NCI-H187 treated with DMSO at 0.1 percent for 48 hours (cell line): Measurements from ENCODE around the gene DXO.
"Not testable (repeated sequence)": the region's sequence is repeated elsewhere in the genome, so short reads cannot be mapped to it uniquely, and the experiment has no call there.

Source experiments
- DNase-seq: peaks from one replicate; lab custom pipeline; 2025; lab: John Stamatoyannopoulos, UW

The DXO gene

DNA sequence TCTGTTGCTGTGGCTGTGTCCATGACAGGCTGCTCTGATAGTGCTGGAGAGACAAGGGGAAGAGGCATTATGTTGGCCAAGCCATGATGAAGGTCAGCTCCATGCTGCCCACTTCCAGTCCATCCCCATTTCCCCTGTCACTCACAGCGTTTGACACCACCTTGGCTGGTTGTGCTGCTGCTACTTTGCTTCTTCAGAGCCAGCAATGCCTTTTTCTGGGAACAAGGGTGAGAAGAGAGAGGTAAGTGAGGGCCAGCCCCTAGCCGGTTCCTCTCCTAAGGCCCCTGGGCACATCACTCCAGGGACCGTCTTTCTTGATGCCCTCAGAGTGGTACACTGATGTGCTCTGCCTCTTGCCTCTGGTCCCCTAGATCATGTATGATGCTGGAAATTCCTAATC, 15.1 kb downstream of the DXO start:
- DNase-seq: no peak

DNA sequence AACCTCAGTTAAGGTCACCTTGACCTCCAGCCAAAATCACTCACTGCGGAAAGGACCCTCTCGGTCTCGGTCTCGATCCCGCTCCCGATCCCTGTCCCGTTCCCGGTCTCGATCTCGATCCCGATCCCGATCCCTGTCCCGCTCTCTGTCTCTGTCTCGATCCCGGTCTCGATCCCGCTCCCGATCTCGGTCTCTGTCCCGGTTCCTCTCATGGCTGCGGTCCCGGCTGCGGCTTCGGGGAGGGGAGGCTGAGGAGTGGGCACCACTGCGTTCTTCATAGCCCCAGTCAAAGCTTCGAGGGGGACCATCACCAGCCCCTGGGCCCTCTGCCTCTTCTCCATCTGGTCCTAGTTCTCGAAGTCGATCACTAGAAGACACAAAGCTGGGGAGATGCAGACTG, 17.4 kb downstream of the DXO start:
- no peak for DNase-seq

DNA sequence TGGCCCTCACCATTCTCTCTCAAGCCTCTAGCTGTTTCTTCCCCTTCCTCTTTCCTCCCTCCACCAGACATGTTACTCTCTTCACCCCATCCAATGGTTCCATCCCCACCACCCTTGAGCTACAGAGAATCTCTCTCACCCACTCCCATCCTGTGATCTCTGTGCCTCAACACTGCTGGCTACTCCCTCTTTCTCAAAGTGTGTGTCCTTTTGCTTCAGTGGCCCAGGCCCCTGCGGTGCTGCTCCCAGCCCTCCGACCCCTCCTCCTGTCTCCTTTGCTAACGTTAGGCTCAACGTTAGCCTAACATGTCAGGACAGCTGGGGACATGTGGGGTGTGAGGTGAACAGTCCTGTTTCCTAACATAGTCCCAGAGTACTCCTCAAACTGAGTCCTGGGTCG, 19.0 kb downstream of the DXO start:
- DNase-seq: no peak

DNA sequence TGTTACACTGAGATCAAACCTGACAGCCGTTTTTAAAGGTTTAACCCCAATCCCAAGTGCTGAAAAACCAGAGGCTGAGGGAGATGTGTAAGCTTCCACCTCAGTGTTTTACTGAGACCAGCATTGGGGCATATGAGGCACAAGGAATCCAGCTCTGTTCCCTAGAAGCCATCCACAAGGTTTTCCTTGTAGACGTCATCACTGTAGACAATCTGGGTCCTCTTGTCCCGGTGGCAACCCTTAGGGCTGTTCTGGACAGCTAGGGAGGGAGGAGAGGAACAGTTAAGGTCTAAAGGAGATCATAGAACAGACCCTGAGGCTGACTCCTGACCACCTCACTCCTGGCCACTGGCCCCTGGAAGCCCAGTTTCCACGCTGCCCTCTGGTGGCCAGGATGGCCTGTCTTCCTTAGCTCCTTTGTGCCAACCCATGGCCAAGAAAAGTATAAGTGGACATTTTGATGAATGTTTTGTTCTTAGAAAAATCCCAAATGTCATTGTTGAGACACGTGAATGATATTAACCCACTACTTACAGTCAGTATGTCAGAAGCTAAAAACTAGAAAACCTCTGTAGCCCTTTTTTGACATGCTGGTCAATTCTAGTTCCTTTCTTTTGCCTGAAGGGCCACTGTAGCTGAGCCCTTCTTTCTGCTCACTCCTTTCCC, 19.7 kb downstream of the DXO start:
- no peak for DNase-seq

DNA sequence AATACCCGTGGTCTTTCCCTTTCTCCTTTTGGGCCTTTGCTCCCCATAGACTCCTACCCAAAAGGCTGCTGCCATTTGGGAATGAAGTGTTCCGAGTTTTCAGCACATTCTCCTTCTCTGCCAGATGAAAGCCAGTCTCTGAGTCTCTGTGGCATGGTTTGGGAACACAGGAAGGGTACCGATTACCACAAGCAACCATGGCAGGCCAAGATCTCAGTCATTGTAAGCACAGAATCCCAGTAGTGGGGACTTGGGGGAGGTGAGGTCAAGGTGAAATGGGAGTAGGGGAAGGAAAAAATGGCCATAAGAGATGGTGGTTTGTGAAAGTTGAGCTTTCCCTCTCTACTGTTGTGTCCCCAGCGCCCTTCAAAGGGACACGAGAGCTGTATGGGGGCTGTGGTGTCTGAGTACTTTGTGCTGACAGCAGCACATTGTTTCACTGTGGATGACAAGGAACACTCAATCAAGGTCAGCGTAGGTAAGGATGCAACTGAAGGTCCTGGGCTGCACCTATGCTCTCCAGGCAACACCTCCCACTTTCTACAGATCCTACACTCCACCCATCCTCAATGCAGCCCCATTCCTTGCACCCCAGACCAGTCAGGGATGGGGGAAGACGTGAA, 21.9 kb downstream of the DXO start:
- no peak for DNase-seq

DNA sequence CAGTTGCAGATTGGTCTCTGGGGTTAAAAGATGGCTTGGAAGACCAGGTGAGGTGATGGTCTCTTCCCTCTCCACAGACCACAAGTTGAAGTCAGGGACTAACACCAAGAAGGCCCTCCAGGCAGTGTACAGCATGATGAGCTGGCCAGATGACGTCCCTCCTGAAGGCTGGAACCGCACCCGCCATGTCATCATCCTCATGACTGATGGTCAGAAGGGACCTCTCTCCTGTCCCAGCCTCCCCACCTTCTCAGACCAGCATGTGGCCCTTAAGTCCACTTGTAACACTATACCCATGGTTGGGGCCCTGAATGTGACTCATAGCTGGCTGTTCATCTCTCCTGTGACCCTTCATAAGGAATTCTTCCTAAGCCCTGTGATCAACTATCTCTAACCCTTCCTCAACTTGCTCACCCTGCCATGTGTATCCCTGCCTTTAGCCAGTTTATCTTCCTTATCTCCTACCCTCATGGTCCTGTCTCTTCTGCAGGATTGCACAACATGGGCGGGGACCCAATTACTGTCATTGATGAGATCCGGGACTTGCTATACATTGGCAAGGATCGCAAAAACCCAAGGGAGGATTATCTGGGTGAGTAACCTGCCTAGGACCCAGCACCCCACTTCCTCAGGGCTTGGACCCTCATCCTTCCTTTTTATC, 23.1 kb downstream of the DXO start:
- DNase-seq: no peak

DNA sequence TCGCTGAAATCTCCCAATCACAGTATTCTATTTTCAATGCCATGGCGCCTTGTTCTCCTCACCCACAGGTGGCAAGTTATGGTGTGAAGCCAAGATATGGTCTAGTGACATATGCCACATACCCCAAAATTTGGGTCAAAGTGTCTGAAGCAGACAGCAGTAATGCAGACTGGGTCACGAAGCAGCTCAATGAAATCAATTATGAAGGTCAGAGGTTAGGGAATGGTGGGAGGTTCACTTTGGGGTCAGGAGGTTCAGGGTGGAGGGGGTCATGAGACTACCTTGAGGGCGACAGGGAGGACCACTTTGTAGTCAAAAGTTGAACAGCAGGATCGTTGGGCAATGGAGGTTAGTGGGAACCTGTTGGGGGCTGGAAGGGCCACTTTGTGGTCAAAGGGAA, 23.6 kb downstream of the DXO start:
- no peak for DNase-seq

DNA sequence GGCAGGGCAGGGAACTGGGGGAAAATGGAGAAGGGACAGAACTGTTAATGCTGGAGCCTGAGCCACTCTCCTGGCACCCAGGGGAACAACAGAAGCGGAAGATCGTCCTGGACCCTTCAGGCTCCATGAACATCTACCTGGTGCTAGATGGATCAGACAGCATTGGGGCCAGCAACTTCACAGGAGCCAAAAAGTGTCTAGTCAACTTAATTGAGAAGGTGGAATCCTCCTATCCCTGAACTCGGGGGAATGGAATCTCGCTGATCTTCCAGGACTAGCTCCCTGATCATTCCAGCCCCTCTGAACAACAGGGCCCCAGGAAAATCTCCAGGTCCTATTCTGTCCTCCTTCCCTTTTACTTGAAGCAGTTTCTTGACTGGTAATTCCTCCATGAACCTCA, 24.1 kb downstream of the DXO start:
- DNase-seq: no peak

DNA sequence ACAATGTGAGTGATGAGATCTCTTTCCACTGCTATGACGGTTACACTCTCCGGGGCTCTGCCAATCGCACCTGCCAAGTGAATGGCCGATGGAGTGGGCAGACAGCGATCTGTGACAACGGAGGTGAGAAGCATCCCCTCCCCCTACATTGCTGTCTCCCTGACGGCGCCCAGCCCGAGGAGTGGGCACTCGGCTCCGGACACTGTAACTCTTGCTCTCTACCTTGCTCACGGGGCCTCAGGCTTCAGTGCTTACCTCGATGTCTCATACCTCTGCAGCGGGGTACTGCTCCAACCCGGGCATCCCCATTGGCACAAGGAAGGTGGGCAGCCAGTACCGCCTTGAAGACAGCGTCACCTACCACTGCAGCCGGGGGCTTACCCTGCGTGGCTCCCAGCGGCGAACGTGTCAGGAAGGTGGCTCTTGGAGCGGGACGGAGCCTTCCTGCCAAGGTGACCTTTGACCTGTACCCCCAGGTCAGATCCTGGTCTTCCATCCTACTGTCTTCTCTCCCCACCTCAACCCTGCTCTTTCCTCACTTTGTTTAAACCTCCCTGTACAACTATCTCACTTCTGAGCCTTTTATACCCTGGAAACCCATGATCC, 24.8 kb downstream of the DXO start:
- DNase-seq: no peak

DNA sequence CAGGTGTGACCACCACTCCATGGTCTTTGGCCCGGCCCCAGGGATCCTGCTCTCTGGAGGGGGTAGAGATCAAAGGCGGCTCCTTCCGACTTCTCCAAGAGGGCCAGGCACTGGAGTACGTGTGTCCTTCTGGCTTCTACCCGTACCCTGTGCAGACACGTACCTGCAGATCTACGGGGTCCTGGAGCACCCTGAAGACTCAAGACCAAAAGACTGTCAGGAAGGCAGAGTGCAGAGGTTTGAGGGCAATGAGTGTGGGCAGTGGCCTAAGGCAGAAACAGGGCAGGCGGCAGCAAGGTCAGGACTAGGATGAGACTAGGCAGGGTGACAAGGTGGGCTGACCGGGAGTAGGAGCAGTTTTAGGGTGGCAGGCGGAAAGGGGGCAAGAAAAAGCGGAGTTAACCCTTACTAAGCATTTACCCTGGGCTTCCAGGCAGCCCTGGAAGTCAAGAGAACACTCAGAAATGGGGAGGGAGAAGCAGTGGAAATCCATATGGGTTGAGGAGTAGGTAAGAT, 25.5 kb downstream of the DXO start:
- DNase-seq: no peak

DNA sequence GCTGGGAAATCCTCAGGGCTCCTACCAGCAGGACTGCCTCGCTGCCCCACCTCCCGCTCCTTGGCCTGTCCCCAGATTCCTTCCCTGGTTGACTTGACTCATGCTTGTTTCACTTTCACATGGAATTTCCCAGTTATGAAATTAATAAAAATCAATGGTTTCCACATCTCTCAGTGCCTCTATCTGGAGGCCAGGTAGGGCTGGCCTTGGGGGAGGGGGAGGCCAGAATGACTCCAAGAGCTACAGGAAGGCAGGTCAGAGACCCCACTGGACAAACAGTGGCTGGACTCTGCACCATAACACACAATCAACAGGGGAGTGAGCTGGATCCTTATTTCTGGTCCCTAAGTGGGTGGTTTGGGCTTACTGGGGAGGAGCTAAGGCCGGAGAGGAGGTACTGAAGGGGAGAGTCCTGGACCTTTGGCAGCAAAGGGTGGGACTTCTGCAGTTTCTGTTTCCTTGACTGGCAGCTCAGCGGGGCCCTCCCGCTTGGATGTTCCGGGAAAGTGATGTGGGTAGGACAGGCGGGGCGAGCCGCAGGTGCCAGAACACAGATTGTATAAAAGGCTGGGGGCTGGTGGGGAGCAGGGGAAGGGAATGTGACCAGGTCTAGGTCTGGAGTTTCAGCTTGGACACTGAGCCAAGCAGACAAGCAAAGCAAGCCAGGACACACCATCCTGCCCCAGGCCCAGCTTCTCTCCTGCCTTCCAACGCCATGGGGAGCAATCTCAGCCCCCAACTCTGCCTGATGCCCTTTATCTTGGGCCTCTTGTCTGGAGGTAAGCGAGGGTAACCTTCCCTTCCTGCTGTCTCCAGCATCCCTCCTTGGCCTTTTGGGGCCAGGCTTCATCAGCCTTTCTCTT, 26.2 kb downstream of the DXO start, which contains the start of gene CFB:
Gene CFB, plus strand, starts transcription at position 589 of the 863 bp plus-strand sequence. Its CDS starts 127 bp downstream, at position 716.
- DNase-seq: no peak

DNA sequence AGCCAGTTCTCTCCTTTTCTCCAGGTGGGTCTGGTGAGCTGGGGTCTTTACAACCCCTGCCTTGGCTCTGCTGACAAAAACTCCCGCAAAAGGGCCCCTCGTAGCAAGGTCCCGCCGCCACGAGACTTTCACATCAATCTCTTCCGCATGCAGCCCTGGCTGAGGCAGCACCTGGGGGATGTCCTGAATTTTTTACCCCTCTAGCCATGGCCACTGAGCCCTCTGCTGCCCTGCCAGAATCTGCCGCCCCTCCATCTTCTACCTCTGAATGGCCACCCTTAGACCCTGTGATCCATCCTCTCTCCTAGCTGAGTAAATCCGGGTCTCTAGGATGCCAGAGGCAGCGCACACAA, 26.8 kb downstream of the DXO start:
- DNase-seq: no peak

DNA sequence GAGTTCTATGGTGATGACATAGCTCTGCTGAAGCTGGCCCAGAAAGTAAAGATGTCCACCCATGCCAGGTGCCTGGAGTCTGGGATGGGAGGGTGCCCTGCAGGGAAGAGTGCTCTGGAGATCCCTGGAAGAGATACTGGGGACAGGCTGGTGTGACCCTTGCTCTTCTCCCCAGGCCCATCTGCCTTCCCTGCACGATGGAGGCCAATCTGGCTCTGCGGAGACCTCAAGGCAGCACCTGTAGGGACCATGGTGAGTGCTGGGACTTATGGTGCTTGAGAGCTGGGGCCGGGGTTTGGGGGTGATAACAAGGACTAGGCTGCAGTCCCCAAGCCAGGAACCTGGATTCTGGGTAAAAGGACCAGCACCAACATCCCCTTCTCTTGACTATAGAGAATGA, 28.2 kb downstream of the DXO start:
- DNase-seq: no peak

DNA sequence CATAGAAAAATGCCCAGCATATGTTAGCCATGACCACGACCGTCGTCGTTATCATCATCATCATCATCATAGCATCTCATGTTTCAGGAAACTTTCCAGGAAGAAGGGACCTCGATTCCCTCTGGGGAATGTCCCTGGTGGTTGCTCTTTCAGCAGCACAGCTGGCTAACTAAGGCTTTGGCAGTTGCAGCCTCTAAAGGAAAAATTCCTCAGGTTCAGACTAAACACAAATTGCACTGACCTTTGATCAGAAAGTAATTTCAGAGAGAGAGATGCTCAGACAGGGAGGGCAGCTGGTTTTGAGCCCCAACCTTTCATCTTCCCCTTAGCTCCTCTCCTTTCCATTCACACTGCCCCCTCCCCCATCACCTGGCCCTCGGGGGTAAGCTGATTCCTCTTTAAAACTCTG, 31.7 kb downstream of the DXO start:
- DNase-seq: no peak

DNA sequence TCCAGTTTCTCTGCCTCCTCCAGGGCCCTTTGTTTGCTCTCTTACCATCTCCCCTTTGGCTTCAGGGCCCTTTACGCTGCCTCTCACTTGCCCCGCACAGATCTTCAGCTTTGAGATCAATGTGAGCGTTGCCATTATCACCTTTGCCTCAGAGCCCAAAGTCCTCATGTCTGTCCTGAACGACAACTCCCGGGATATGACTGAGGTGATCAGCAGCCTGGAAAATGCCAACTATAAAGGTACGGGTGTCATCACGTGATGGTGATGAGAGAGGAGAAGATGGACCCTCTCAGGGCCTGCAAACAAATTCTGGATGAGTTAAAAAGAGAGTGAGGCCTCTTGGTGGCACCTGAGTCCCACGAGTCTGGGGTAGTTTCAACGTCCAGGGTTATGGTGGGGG, 36.1 kb downstream of the DXO start:
- DNase-seq: no peak

DNA sequence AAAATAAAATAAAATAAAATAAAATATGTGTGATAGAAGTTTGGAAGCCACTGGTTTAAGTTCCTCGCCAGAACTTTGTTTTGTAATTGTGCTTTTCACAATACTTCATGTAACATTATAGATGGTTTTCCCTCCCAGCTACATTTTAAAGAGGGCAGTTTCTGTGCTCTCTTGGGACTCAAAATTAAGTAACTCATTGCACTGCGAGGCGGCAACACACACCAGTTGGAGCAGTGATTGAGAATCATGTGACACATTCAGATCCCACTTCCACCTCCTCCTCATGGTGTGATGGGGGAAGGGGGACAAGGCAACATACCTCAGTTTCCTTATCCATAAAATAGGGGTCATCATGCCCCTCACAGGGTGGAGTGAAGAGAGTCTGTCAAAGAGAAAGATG, 36.9 kb downstream of the DXO start:
- DNase-seq: no peak

DNA sequence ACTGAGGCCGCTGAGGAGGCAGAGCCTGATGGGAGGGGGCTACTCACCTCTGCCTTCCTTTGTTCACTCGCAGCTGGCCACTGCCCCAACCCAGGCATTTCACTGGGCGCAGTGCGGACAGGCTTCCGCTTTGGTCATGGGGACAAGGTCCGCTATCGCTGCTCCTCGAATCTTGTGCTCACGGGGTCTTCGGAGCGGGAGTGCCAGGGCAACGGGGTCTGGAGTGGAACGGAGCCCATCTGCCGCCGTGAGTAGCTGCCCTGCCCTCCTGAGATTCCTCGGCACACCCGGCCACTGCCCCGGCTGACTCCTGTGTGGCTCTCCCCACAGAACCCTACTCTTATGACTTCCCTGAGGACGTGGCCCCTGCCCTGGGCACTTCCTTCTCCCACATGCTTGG, 38.4 kb downstream of the DXO start:
- DNase-seq: no peak

DNA sequence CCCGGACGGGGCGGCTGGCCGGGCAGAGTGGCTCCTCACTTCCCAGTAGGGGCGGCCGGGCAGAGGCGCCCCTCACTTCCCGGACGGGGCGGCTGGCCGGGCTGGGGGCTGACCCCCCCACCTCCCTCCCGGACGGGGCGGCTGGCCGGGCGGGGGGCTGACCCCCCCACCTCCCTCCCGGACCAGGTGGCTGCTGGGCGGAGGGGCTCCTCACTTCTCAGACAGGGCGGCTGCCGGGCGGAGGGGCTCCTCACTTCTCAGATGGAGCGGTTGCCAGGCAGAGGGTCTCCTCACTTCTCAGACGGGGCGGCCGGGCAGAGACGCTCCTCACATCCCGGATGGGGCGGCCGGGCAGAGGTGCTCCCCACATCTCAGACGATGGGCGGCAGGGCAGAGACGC, 39.8 kb downstream of the DXO start:
- not testable (repeated sequence) for DNase-seq

DNA sequence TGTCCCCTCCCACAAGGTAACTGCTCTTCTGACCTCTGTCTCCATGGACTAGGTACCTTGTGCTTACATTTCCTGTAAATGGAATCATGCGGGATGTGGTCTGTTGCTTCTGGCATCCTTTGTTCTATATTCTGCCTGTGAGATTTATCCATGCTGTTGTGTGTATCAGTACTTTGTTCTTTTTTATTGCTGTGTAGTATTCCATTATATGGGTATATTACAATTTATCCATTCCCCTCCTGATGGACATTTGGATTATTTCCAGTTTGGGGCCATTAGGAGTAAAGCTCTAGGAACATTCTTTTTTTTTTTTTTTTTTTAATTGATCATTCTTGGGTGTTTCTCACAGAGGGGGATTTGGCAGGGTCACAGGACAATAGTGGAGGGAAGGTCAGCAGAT, 41.0 kb downstream of the DXO start:
- no peak for DNase-seq

DNA sequence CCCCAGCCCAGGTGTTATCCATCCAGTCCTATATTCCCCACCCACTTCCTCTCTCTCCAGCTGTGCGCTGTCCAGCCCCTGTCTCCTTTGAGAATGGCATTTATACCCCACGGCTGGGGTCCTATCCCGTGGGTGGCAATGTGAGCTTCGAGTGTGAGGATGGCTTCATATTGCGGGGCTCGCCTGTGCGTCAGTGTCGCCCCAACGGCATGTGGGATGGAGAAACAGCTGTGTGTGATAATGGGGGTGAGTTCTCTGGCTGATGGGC, 43.3 kb downstream of the DXO start:
- DNase-seq: no peak

DNA sequence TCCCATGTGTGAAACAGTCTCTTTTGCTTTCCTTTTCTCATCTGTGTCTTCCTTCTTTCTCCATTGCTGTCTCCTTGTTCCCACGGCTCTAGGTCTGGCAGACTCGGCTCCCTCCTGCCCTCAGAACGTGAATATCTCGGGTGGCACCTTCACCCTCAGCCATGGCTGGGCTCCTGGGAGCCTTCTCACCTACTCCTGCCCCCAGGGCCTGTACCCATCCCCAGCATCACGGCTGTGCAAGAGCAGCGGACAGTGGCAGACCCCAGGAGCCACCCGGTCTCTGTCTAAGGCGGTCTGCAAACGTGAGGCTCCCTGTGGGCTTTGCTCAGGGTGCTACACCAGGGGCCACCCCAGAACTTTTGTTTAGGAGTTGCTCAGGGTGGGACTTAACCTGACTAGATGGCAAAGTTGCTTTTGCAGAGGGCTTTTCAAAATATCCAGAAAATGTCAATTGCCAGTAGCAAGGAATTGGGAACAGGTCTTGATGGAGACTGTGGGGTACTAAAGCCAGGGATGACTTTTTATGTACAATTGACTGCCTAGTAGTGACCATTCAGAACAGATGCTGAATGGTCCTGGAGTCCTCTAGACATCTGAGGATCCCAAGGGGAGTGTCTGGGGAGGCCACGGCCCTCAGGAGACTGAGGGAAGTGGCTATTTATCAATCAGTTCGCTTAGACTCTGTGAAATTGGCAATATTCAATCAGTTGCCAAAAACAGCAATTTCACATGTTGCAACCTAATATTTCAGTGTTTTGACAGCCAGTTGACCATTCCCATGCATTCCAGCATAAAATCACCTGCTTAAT, 43.9 kb downstream of the DXO start:
- DNase-seq: no peak
